HG03025 (cell line): ENCODE measurements around the gene ARHGEF37.
"Not testable (repeated sequence)": the region's sequence is repeated elsewhere in the genome, so short reads cannot be mapped to it uniquely, and the experiment has no call there.

Source experiments
- ATAC-seq: cut with Tn5 transposase; IDR thresholded peaks from one replicate; pipeline ENCODE4 v1.9.1; 2021; ENCODE audit warnings: mild to moderate bottlenecking, moderate library complexity; ENCODE audit not compliant: unreplicated experiment, low FRiP score

ARHGEF37 gene

GRCh38 chr5:149667829-149668330 is 86.6 kb downstream of the ARHGEF37 start:
- ATAC-seq, result no peak

GRCh38 chr5:149669273-149669672 is 88.0 kb downstream of the ARHGEF37 start:
- not testable (repeated sequence) for ATAC-seq

- no peak for ATAC-seq
Measured at GRCh38 chr5:149671544-149671943, 90.2 kb downstream of the ARHGEF37 start.

GRCh38 chr5:149672701-149673476 is 91.6 kb downstream of the ARHGEF37 start:
- ATAC-seq, result no peak

- ATAC-seq, result no peak
Measured at GRCh38 chr5:149674686-149675085, 93.4 kb downstream of the ARHGEF37 start.

GRCh38 chr5:149675610-149676201 is 94.4 kb downstream of the ARHGEF37 start:
- ATAC-seq, result no peak

GRCh38 chr5:149677731-149678130 is 96.4 kb downstream of the ARHGEF37 start:
- ATAC-seq, result no peak

GRCh38 chr5:149679876-149680809 is 98.8 kb downstream of the ARHGEF37 start:
- peak; percentile 39 for ATAC-seq

GRCh38 chr5:149680810-149681221 is 99.5 kb downstream of the ARHGEF37 start:
- peak; percentile 97 for ATAC-seq

GRCh38 chr5:149681252-149681651 is 100.0 kb downstream of the ARHGEF37 start:
- ATAC-seq, result no peak

- no peak for ATAC-seq
Measured at GRCh38 chr5:149681922-149682321, 100.6 kb downstream of the ARHGEF37 start.

- no peak for ATAC-seq
Measured at GRCh38 chr5:149682532-149683075, 101.3 kb downstream of the ARHGEF37 start.

GRCh38 chr5:149683964-149684363 is 102.7 kb downstream of the ARHGEF37 start:
- ATAC-seq, result no peak

GRCh38 chr5:149684371-149684770 is 103.1 kb downstream of the ARHGEF37 start:
- no peak for ATAC-seq
